NCI-H748 (cell line): ENCODE measurements around the gene TNNT3.

Experiments used
- DNase-seq: peaks from one replicate; lab custom pipeline; 2025; ENCODE audit not compliant: unreplicated experiment; lab: John Stamatoyannopoulos, UW

Gene TNNT3

DNA sequence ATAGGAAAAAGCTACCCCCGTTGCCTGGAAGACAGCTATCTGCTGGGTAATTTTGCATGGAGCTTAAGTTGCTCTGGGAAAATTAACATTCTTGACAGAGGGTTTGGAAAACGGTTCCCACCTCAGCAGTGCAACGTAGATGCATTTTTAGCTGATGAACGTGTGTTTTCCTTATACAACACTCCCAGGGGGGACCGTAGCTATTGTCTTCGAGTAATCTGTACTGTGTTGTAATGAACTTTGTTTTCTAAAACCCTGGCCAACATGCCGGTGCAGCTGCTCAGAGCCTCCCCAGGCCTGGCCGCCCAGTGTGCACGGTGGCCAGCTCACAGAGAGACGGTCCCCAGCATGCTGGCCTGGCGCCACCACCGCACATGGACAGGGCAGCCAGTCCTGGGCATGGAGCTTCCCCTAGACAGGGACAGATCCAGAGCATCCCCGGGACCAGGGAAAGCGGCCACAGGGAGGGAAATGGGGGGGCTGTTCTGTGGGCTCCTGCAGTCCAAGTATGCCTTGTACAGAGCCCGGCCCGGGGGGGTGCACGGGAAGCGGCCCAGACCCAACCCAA, 2.2 kb downstream of the TNNT3 start:
- DNase-seq = no peak

- no peak for DNase-seq
Measured at GRCh38 chr11:1922481-1923081, 3.1 kb downstream of the TNNT3 start.

GRCh38 chr11:1923201-1923956, 3.9 kb downstream of the TNNT3 start:
- no peak for DNase-seq

DNA sequence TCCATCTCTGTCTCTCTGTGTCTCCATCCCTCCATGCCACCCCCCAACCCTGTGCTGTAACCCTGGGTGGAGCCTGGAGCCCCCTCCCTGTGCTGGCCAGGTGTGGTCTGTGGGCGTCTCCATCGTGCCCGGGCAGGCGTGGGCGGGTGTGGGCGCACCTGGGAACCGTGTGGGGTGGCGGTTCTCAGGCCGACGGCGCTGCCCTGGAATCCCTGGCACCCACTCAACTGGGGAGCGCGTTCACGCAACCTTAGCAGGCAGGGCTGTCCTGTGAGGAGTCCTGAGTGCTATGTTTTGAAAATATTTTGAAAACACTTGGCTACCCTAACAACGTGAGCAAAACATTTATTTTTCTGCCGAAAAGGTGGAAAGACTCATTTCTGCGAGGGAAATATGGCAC, 4.7 kb downstream of the TNNT3 start:
- no peak for DNase-seq

DNA sequence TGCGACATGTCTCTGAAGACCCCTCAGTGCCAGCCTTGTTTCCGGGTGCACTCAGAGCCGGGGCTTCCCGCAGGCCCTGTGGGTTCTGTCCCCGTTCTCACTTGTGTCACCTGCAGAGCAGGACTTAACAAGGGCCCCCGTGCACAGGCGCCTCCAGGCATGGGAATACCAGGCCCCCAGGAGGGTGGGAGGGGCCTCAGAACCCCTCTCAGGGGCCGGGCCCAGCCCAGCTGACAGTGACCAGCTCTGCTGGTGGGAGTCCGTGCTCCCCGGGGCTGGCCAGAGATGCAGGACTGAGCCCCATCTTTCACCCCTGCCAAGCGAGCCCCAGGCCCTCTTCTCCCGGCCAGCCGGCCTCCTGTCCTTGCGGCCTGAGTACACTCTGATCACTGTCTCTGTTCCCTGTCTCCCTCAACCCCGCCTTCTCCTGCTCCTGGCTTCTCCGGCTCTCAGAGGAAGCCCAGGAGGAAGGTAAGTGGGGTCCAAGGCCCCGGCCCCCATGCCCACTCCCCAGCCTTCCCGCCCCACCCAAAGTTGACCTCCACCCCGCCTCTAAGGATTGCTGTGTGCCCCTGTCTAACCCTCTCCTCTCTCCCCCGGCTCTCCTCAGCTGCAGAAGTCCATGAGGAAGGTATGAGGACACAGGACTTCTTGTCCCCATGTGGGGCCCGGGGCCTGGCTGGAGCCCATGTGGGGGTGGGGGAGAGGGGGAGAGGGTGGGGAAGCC, 5.3 kb downstream of the TNNT3 start:
- DNase-seq = no peak

GRCh38 chr11:1925373-1926155, 6.1 kb downstream of the TNNT3 start:
- no peak for DNase-seq

DNA sequence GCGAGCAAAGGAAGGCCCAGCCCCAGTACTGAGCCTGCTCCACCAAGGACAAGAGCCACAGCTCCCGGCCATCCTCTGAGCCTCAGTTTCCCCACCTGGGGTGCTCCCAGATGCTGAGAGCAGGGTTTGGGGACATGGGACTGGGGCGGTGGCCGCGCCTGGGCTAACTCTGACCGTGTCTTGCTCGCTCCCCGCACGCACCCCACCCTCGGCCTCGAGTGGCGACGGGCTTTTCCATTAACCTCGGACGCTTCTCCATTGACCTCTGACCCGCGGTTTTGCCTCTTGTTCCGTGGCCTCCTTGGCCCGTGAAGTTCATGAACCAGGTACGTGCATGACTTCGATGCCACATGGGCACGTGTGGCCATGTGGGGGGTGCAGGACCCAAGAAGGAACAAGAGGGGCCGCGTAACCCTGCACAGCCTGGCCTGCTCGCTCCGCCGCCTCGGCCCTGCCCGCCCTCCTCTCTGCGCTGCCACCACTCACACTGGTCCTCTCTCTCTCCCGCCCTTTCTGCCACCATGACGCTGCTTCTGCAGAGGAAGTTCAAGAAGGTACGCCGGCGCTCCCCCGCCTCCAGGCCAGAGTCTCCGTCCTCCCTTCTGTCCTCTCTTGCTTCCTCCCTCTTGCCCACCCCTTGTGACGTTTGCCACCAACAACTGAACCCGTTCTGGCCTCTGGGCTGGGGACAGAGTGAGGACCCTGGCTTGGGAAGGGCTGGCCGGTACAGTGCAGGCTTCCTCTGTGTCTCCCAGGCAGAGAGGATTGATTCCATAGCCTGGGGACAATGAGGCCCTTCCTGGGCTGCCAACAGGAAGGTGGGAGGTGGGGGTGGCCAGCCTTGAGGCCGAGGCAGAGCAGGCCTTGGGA, 6.9 kb downstream of the TNNT3 start:
- DNase-seq = no peak

GRCh38 chr11:1927026-1927847, 7.7 kb downstream of the TNNT3 start:
- no peak for DNase-seq

DNA sequence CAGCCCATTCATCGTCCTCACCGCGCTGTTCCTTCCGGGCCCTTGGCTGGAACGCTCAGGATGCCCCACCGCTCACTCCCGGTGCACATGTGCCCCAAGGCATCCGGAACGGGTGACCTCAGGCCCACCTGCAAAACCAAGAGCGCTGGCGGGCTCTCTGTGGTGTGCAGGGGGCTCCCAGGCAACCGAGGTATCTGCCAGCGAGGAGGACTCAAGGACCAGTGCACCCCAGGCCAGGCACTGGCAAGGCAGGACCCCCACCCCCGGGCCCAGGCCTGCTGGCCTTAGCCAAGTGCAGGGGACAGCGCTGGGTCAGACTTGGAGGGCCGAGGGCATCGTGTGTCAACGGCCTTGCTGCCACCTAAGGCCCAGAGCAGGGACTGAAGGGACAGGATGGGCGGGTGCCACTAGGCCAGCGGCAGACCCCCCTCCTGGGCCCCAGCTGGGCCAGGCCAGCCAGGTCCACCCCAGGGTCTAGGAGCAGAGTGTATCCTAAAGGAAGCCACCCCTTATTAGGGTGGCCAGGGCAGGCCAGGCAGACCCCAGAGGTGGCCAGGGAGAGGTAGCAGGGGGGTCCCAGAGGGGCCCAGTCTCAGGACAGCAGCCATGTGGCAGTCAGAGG, 8.5 kb downstream of the TNNT3 start:
- DNase-seq = no peak

GRCh38 chr11:1928470-1928890, 9.0 kb downstream of the TNNT3 start:
- no peak for DNase-seq

DNA sequence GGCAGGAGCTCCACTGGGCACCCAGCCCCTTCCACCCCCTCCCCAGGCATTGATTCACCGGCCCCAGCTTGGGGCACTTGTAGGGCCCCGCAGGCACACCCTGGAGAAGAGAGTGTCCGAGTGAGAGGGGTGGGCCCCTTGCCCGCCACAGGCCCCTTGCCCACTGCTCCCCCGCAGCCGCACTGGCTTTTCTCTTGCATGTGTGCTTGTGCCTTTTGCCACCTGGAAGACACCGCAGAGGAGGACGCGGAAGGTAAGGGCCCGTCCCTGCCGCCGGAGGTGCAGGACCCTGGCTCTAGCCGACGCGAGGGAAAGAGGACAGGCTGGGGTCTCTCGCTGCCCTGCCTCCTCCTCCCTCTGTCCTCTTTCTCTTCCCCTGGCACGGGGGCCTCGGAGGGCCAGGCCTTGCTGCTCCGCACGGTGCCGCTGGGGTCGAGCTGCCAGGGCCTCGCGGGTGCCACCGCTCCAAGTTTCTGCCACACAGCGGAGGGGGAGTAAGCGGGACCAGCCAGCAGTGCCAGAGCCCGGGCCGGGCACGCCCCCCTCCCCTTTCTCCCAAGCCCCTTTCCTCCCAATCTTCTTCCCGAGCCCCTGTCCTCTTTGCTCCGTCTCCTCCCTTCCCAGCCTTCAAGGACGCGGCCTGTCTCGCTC, 9.5 kb downstream of the TNNT3 start:
- DNase-seq = no peak

GRCh38 chr11:1929621-1930461, 10.3 kb downstream of the TNNT3 start:
- no peak for DNase-seq

DNA sequence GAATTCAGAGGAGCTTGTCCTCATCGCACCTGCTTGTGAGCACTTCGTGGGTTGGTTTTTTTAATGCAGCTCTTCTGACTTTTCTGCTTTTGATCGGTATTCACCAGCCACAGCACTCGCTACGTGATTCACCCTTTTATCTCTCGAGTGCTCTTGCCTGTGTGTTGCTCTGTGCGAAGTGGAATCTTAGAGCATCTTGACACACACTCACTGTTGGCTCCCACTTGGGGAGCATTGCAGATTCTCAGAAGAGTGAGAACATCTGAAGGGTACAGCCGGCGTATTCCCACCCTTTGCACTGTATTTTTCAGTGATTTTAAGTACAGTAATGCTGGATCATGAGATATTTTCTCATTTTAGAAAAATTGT, 10.9 kb downstream of the TNNT3 start:
- no peak for DNase-seq

DNA sequence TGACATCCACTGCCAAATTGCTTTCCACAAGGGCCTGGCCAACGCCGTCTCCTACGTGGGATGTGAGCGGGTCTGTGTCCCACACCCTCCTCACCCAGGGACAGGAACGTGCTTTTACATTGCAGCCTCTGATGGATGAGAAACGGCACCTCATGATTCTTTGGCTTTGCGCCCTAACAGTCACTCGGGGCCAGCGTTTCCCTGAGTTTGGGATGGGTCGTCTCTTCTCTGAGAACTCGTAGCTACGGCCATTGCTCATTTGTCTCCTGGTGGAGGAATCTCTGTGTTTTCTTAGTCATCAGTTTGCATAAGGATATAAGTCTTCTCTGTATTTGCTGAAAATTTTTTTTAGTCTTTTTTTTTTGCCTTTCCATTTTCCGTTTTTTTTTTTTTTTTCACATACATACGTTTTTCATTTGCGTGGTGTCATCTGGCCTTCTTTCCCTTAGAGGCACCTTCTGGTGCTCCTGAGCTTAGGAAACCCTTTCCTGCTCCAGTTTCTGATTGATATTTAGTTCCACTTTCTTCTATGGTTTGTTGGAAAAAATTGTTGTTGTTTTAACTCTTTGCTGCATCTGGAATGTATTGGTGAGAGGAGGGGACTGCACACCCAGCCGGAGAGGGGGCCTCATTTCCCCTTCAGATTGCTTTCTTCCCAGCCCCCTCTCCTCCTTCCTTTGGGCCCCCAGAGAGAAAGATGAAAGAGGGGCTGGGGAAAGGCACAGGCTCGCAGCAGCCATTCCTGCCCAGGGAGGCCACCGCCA, 12.0 kb downstream of the TNNT3 start:
- DNase-seq = no peak

DNA sequence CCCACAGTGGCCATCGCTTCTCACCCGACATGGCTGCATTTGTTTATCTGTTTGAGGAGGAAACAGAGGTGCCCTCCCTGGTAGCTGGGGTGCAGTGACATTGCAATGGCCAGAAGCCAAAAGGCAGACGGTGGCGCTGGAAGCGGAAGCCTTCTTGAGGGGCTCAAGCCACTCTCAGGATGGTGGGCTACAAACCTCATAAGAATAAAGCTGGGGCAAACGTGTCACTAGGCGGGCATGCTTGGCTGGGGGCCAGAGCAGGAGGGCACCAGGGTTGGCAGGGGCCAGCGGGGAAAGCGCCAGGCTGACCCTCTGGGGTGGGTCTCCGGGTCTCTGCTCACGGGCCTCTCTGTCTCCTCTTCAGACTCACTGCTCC, 12.6 kb downstream of the TNNT3 start:
- no peak for DNase-seq

GRCh38 chr11:1932681-1933080, 13.2 kb downstream of the TNNT3 start:
- DNase-seq = no peak
